DMS79 (cell line): ENCODE results near the gene CTDP1.
"Not testable (repeated sequence)": the region's sequence is repeated elsewhere in the genome, so short reads cannot be mapped to it uniquely, and the experiment has no call there.

Experiments used
- DNase-seq: peaks from one replicate; lab custom pipeline; 2025; lab: John Stamatoyannopoulos, UW

CTDP1 gene

GRCh38 chr18:79724299-79725080, 44.9 kb downstream of the CTDP1 start:
- no peak for DNase-seq

DNA sequence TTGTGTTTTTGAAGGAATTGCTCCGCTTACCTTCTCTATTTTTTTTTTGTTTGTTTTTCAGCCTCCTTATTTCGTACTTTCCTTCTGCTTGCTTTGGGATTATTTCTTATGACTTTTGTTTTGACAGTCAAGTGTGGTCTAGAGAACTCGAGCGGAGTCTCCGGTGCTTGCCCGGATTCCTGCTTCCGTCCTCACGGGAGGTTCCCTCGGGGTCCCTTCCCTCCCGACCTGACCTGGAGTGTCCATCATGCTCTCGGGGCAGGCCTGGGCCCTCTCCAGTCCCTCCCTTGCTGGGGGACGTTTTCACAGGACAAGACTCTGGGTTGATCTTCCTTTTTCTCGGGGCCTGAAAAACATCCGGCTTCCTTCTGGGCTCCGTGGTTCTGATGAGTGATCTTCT, 45.9 kb downstream of the CTDP1 start:
- no peak for DNase-seq

GRCh38 chr18:79726721-79727120, 47.1 kb downstream of the CTDP1 start:
- DNase-seq, result no peak

DNA sequence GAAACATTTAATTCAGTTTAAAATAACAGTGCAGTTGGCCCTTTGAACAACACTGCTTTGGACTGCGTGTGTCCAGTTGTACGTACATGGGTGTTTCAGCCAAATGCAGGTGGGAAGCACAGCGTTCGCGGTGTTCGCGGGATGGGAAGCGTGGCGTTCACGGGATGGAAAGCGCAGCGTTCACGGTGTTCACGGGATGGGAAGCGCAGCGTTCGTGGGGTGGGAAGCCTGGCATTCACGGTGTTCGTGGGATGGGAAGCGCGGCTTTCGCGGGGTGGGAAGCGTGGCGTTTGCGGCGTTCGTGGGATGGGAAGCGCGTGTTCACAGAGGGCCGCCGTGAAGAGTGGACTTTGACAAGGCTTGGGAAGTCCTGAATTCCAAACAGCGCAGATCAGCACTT, 47.6 kb downstream of the CTDP1 start:
- no peak for DNase-seq

DNA sequence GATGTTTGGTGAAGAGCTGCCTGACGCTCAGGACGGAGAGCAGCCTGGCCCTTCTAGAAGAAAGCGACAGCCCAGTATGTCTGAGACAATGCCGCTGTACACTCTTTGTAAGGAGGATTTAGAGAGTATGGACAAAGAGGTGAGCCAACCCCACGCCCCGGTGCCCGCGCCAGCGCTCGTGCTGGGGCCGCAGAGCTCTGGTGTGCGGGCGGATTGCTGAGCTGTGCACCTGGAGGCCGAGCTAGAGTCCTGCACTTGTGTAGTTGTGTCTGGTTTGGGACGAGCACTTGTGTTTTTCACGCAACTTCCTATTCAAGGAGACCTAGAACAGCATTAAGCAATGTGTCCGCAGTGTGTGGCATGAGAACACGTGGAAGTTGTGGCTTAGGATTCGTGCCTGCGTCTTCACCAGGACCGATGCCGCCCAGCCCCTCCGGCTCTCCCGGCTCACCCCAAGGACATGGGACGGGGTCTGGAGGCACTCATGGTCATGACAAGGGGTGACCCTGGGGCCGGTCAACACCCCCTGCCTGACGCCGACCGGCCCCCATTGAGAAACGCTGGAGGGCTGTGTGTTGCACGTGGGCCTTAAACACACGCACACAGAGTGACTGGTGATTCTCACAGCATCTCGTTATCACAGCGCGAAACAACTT, 49.5 kb downstream of the CTDP1 start:
- no peak for DNase-seq

- no peak for DNase-seq
Measured at GRCh38 chr18:79729611-79730010, 50.0 kb downstream of the CTDP1 start.

DNA sequence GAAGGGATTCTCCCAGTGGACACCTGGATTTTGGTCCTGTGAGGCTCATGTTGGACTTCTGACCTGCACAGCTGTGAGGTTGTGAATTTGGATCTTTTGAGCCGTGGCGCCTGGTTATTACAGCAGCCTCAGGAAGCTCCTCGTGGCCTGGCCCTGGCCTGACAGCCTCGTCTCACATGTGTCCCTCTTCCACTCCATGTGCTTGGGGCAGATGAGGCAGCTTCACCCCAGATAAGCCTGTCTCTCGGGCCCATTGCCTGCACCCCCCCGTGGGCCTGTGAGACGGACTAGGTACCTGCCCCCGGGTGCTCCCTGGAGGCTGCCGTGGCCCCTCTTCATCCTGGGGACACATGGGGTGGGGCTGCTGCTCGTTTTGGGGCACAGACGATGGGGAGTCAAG, 51.2 kb downstream of the CTDP1 start:
- no peak for DNase-seq

DNA sequence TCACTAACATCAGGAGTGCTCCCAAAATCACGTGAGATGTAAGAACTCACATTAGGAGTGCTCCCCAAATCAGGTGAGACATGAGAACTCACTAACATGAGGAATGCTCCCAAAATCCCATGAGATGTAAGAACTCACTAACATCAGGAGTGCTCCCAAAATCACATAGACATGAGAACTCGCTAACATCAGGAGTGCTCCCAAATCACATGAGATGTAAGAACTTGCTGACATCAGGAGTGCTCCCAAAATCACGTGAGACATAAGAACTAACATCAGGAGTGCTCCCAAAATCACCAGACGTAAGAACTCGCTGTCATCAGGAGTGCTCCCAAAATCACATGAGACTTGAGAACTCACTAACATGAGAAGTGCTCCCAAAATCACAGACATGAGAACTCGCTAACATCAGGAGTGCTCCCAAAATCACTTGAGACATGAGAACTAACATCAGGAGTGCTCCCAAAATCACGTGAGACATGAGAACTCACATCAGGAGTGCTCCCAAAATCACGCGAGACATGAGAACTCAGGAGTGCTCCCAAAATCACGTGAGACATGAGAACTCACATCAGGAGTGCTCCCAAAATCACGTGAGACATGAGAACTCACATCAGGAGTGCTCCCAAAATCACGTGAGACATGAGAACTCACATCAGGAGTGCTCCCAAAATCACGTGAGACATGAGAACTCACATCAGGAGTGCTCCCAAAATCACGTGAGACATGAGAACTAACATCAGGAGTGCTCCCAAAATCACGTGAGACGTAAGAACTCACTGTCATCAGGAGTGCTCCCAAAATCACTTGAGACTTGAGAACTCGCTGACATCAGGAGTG, 52.5 kb downstream of the CTDP1 start:
- DNase-seq, result not testable (repeated sequence)

- no peak for DNase-seq
Measured at GRCh38 chr18:79732721-79733025, 53.1 kb downstream of the CTDP1 start.

- no peak for DNase-seq
Measured at GRCh38 chr18:79733135-79733701, 53.6 kb downstream of the CTDP1 start.

- DNase-seq, result no peak
Measured at GRCh38 chr18:79733986-79734770, 54.6 kb downstream of the CTDP1 start.

GRCh38 chr18:79735071-79735980, 55.7 kb downstream of the CTDP1 start:
- no peak for DNase-seq

DNA sequence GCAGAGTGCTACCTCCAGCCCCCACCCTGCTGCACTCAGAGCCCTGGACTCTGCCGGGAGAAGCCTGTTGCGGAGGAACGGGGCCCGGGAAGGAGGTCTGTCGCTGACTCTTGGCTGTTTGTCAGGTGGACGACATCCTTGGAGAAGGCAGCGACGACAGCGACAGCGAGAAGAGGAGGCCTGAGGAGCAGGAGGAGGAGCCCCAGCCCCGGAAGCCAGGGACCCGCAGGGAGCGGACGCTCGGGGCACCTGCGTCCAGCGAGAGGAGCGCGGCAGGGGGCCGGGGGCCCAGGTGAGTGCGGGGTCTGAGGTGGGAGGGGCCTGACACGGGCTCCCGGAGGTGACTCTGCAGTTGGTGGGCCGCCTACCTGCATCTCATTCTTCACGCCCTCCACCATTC, 56.6 kb downstream of the CTDP1 start:
- no peak for DNase-seq

DNA sequence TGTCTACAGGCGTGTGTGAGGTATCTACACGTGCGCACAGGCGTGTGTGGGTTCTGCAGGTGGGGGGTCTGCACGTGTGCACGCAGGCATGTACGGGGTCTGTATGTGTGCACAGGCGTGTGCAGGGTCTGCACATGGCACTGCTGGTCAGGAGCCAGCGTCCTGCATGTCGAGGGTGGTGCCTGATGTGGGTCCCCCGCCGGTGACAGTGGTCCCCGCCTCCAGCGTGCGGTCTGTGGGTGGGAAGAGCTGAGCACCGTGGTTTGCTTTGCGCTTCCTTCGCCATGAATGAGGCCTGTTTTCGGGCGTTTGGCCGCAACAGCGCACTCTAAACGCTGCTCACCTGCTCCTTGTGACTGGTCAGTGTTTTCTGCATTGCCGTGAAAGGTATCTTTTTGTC, 57.2 kb downstream of the CTDP1 start:
- no peak for DNase-seq

DNA sequence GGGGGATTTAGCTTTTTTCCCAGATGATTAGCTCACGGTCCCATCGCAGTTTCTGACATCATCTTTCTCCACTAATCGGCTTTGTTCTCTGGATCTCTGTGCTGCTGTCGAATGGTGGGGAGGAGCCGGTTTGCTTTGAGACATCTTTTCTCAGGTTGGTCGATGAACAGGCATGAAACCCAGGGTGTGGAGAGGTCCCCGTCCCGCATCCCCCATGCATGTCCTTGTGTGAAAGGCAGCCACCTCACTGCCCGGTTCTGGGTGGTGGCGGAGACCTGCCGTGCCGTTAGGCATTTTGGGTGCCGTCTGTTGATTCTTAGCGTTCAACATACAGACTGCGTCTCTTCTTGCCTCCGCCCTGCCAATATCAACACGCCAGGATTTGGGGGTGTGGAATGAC, 57.8 kb downstream of the CTDP1 start:
- no peak for DNase-seq

DNA sequence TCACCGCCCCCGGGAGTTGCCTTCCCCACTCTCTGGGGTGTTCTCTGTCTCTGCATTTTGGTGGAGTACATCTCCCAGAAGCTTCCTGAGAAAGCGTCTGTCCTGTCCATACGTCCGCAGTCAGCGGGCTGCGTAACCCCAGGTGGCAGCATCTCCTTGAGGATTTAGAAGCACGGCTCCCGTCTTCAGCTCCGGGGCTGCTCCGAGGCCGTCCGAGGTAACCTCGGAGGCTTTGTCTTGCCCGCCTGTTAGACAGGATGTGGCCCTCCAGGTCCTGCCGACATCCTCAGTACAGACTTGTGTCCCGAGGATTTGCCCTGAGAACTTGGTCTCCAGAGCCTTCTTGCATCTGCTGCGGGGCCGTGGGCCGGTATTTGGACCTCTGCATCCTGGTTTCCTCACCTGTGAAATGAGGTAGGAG, 58.4 kb downstream of the CTDP1 start:
- DNase-seq, result no peak

GRCh38 chr18:79738581-79739439, 59.2 kb downstream of the CTDP1 start:
- DNase-seq, result no peak

DNA sequence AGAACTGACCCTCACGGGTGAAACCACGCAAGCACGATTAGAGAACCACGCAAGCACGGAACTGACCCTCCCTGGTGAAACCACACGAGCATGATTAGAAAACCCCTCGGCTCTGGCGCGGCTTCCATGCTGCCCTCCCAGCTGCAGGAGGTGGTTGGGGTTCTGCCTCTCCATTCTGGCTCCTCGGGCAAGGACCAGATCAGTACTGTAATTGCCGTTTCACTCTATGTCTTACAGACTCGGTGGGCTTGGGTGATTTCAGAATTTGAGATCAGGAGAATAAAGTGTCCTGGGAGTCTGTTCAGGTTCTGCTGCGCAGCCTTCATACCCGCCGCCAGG, 59.8 kb downstream of the CTDP1 start:
- DNase-seq, result no peak

DNA sequence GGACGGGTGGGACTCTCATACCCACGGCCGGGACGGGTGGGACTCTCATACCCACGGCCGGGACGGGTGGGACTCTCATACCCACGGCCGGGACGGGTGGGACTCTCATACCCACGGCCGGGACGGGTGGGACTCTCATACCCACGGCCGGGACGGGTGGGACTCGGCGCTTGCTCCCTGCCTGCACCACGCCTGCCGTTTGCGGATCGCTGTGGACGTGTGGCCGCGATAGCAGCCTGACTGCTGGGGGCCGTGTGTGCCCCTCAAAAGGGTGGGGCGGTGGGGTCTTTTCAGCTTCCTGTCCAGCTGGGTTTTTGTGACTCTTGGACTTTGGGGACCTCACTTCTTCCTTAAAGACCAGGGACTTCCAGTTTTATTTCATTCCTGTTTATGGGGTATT, 60.4 kb downstream of the CTDP1 start:
- not testable (repeated sequence) for DNase-seq
